Caki2 (cell line): ENCODE data around the gene STK4. TPM values are rescaled to one million over a fixed set of nuclear protein-coding genes. Genes with fewer than 3 reads are reported as not detected.
"Not testable (repeated sequence)": the region's sequence is repeated elsewhere in the genome, so short reads cannot be mapped to it uniquely, and the experiment has no call there.

Experiments used
- DNase-seq: peaks from one replicate; pipeline ENCODE4 v3.0.0-alpha.2; 2015; ENCODE audit warnings: low read depth
- in situ Hi-C: cut with HindIII; loops from 2 replicates; pipeline ENCODE4 v1.10.0; 2016; ENCODE audit warnings: low sequenced_read_pairs, low pct_unique_long_range_greater_than_20kb, mixed read lengths
- total RNA-seq: library from RNA; depleted of rRNA; stranded (reverse); fragments of >200 nt; shearing (Covaris generic); gene quantifications from 2 replicates; pipeline ENCODE4 v1.2.3, GENCODE V29; 2014; ENCODE audit warnings: low replicate concordance

Gene STK4
- total RNA-seq, 1 experiment from 2014 or later: 4.2 TPM

DNA sequence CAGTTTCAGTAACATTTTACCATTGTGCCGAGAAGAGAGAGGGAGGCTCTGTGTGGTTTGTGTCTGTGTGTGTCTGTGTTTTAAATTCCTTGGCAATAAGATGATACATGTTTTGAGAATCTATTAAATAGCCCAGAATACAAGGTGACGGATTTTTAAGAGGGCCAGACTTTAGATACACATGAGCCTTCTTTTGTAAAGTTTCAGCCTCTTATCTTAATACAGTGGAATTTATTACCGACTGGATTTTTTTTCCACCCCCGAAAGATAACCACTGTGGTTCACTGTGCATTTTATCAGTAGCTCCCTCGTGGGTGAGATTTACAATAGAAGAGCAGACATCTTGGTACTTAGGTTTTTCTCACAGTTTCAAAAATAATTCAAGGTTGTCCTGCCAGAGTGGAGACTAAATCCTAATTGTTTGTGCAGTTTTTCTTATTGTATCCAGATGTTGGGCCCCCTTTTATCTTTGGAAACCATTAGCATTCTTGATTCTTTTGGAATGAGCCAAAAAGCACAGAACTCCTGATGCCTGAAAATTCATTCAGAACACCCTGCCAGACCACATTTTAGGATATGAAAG is 49.9 kb downstream of the STK4 start:
- in situ Hi-C loops: no loop called here
- no peak for DNase-seq

DNA sequence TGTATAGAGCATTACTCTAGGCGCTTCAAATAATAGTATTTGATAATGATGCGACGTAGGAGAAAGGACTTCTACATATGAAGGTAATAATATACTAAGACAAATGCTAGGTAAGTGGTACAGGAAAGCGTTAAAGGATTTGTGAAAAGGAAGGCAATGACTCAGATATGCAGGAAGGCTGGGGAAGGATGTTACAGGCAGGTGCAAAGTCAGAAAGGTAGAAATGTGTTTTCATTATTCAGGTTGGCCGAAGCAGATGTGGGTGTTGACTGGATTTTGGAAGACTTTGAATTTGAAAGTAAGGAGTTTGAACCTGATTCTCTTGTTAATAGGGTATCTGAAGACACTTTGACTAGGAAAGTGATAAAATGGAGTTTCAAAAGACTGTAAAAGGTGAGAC is 51.0 kb downstream of the STK4 start:
- in situ Hi-C loops: no loop called here
- DNase-seq: no peak

DNA sequence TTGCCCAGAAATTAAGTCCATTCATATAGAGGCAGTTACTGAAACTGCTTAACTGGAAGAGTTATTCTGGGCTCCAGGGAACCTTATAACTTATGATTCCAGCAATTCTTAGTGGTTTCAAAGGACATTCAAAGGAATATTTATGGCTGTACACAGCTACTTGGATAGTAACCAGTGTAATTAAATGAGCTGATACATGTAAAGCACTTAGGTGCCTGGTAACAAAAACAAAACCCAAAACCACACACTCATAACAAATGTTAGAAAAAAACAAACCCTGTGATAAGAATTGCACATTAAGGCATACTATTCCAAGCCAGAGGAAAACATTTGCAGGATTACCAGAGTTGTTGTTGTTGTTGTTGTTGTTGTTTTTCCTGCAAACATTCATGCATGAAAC is 51.5 kb downstream of the STK4 start:
- no peak for DNase-seq
- in situ Hi-C loops: no loop called here

DNA sequence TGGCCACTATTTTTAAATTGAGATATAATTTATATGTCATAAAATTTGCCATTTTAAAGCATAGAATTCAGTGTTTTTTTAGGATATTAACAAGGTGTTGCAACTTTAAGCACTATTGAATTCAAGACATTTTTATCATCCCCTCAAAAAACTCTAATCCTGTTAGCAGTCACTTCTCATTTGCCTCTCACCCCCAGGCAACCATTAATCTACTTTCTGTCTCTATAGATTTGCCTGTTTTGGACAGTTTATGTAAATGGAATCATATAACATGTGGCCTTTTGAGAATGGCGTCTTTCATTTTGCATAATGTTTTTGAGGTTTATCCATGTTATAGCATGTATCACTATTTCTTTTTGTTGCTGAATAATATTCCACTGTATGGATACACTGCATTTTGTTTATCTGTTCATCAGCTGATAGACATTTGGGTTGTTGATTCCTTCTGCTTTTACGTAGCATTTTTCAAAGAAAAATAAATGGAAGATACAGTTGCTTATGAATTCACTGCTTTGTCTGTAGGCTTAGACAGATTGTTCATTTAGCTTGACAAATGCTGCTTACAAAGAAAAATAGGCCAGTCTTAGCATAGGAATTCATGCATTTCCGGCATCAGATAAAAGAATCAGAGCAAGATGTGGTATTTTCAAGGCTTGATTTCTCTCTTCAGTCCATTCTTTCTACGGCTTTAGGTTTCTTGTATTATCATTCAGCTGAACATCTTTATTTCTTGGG is 52.9 kb downstream of the STK4 start:
- no peak for DNase-seq
- in situ Hi-C loops: no loop called here

DNA sequence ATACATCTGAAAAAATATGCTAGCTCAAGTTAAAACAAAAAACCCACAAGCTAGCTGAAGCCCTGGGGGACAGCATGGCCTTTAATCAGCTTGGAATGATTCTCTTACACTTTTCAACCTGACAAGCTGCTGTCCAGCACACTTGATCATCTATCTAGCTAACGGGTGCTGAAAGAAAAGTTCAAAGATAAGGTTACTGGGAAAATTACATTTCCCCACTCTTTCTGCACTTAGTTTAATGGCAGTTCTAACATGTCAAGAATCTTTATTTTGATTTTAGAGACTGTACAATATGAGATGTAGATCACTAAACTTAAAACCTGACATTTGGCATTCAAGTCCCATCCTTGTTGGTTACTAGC is 53.4 kb downstream of the STK4 start:
- in situ Hi-C loops: no loop called here
- no peak for DNase-seq

DNA sequence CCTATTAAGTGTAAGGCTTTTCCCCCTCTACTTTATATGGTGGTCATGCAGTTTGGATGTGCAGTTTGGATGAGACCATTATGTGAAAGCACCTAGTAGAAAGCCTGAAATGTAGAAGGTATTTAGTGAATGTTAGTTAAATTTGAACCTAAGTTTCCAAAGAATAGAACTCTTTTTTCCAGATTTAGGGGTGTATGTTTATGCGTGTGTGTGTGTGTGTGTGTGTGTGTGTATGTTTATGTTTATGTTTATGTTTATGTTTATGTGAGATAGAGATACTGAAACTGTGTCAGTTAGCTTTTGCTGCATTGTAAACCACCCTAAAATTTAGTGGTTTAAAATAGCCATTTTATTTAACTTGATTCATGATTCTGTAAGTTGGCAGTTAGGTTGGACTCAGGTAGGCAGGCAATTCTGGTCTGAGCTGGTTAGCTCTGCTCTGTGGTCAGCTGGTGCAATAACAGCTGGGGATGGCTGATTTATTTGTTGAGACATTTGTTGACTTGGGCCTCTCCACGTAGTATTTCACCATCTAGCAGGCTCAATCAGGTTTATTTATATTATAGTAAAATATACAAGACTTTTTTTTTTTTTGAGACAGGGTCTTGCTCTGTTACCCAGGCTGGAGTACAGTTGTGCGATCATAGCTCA is 54.0 kb downstream of the STK4 start:
- no peak for DNase-seq

DNA sequence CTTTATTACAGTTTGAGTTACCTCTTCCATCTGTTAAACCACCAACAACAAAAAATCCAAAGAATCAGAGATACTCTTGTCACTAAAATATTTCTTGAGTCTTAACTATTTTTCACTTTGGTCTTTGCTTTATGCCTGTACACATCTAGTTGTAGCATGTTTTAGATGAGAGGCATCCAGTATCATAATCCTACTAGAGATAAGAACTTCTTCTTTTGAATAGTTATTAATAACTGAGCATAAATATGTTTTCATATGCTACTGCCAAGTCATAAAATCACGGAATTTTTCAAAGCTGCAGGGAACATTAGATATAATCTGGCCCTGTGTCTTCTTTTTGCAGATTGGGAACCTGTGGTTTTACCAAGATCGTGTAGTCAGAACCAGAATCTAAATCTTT is 55.3 kb downstream of the STK4 start:
- no peak for DNase-seq
- in situ Hi-C loops: no loop called here

More for the DNA sequence above, 54.0 kb downstream of the STK4 start:
- in situ Hi-C loops: no loop called here

DNA sequence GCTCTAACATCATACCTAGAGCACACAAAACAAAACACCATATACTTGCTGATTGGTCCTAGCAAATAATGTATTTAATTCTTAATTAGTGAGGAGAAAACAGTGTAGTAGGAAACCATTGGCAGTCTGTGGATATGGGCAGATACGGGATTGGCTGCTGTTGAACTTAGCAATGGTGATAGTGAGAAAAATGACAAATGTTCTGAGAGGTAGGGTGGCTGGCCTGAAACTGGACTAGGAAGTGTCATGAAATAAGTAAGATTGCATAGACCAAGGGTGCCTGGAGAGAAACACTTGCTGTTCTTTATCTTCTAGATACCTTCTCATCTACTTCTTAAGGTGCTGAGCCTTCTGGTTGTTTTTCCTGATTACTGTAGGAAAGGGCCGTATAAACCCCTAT is 56.8 kb downstream of the STK4 start:
- in situ Hi-C loops, DNase-seq: not testable (repeated sequence)

DNA sequence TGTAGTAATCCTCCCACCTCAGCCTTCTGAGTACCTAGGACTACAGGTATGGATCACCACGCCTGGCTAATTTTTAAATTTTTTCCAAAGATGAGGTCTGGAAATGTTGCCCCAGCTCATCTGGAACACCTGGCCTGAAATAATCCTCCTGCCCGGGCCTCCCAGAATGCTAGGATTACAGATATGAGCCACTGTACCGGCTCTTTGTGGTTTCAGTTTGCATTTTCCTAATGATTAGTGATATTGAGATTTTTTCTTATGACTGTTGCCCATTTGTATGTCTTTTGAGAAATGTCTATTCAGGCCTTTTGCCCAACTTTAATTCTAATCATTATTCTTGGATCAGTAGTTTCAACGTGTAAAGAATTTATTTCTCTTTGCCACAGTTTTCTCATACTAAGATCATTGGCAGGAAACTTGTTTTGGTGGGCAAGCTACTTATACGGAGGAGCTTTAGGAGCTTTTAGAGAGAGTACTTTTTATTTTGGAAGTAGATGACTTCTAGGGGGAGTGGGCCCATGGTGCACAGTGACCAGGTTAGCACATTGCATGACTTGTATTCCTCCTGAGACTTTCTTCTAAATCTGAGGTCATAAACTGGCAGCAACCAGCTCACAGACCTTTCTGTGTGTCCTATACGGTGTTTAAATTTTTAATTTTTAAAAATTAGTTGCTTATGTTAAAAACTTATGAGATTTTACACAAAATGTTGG is 62.3 kb downstream of the STK4 start:
- in situ Hi-C loops: no loop called here
- DNase-seq: no peak

DNA sequence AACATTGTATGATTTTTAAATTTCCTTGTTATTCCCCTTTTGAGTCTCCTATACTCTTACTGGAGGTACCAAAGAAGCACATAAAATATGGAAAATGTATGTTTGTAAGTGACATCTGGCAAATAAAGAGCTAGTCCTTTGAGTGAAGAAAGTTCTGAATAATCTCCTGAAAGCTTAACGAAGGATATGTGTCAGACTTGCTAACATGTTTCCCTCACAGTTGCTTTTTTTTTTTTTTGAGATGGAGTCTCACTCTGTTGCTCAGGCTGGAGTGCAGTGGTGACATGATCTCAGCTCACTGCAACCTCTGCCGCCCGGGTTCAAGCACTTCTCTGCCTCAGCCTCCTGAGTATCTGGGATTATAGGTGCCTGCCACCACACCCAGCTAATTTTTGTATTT is 63.6 kb downstream of the STK4 start:
- DNase-seq: no peak
- in situ Hi-C loops: no loop called here

DNA sequence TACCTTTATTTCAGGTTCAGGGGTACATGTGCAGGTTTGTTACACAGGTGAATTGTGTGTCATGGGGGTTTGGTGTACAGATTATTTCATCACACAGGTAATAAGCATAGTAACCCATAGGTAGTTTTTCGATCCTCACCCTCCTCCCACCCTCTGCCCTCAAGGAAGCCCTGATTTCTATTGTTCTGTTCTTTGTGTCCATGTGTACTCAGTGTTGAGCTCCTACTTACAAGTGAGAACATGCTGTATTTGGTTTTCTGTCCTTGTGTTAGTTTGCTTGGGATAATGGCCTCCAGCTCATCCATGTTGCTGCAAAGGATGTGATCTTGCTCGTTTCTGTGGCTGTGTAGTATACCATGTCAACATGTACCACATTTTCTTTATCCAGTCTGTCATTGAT is 66.0 kb downstream of the STK4 start:
- in situ Hi-C loops: no loop called here
- DNase-seq: no peak

DNA sequence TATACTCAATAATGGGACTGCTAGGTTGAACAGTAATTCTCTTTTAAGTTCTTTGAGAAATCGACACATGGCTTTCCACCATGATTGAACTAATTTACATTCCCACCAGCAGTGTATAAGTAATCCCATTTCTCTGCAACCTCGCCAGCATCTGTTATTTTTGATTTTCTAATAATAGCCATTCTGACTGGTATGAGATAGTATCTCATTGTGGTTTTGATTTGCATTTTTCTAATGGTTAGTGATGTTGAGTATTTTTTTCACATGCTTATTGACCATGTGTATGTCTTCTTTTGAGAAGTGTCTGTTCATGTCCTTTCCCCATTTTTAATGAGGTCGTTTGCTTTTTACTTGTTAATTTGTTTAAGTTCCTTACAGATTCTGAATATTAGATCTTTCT is 66.5 kb downstream of the STK4 start:
- DNase-seq: no peak
- in situ Hi-C loops: no loop called here

DNA sequence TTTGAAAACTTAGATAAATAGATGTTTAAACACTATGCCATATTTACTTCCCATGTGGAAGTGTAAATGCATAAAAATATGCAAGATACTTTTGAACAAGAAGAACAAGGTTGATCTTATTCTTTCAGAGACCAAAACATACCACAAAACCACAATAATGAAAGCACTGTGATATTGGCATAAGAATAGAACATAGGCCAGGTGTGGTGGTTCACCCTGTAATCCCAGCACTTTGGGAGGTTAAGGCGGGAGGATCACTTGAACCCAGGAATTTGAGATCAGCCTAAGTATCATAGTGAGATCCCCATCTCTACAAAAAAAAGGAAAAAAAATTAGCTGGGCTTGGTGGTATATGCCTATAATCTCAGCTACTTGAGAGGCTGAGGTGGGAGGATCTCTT is 68.1 kb downstream of the STK4 start:
- DNase-seq: no peak
- in situ Hi-C loops: no loop called here

DNA sequence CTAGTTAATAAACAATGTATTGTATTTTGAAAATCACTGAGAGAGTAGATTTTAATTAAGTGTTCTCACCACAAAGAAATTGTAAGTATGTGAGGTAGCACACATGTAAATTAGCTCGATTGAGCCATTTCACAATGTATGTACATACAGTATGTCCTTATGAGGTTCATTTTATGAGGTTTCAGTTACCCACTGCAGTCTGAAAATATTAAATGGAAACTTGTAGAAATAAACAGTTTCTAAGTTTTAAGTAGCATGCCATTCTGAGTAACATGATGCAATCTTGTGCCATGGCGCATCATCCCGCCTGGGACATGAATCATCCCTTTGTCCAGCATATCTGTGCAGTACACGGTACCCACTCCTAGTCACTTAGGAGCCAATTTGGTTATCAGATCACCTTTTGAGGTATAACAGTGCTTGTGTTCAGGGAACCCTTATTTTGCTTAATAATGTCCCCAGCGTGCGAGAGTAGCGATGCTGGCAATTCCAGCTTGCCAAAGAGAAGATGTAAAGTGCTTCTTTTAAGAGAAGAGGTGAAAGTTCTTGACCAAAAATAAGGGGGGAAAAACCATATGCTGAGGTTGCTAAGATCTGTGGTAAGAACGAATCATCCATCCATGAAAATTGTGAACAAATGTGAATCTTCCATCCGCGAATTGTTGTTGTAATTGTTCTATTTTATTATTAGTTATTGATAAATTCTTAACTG is 69.9 kb downstream of the STK4 start:
- DNase-seq: peak; percentile 41
- in situ Hi-C loops: no loop called here

DNA sequence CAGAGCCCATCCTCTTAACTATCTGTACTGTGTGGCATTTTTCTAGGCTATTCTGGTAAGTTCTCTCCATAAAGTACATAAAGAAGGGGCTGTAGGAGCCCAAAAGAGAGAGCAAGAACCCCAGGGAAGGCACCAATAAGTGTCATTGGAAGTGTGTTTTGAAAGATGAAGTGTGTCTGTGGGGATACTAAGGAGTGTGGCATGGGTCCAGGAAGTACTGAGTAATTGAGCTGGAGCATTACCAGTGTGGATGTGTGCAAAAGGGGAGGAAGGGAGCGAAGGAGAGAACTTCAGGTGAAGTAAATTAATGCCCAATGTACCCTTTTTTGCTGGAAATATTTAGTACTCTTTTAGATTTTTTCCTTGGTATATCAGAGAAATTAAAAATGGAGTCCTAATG is 70.7 kb downstream of the STK4 start:
- in situ Hi-C loops: no loop called here
- no peak for DNase-seq

DNA sequence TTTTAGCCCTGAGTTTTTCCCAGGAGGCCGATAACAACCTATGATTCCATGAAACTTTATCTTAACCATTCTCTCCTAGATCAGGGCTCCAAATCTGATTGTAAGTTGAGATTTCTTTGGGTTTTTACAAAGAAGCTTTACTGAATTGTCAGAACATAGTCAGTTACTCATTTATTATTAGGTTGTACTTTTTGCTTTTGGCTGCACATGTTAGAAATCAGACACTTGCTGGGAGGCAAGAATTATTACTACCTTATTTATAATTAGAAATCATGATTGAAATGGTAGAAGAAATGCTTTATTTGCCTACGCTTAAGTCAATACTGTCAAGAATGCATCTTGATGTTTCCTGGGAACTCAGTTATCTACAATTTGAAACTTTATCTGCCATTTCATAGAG is 71.3 kb downstream of the STK4 start:
- no peak for DNase-seq
- in situ Hi-C loops: no loop called here

DNA sequence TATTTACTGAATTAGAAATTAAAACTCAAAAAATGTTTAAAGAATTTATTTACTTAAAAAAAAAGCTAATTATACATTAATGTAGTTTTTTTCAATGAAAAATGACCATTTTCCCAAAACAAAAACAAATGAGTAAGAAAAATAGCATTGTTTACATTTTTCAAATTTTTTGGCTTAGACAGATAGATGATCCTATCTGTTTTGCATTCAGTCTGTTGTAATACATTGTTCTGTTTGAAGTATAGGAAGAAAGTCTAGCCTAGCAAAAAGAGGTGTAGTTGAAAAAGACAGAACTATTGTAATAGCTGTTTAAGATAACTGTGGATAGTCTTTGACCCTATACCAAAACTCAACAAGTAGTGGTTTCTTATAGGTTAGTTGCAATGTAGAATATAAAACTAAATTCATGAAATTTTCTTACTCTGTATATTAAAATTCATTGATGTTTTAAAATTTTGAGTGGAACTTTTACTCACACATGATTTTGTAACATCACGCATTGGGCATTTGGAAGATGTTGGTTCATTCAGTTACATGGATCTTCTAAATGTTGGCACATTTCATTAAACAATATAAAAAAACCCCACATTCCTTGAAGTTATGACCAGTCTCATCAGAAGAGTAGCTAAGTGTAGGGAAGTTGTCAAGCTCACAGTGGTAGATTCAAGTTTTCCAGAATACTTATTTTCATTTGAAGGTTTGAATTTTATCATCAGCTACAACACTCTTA is 72.6 kb downstream of the STK4 start:
- in situ Hi-C loops: no loop called here
- no peak for DNase-seq

DNA sequence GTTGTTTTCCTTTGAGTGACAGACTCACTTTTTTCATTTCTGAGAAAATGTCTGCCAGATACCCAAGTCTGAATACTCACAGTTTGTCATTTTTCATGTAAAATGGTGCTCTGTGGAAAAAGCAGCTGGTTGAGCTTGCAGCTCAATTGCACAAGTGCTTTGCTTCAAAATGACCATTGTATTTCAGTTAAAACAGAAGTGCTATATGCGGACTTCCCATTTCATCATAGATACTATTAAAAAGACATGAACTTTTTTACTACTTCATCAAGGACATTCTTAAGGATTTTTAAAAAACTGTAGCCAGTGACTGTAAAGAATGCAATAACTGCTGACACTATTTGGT is 73.1 kb downstream of the STK4 start:
- DNase-seq: no peak
- in situ Hi-C loops: no loop called here
